CD4-positive, alpha-beta T cell treated with Interleukin-17A for 1 hour (primary cell): ENCODE data around the gene DPM2.
A peak's percentile ranks its signal among the peaks of the same experiment; 100 is the strongest.

ENCODE experiments used
- DNase-seq: peaks from one replicate; pipeline ENCODE4 v3.0.0-alpha.2; 2020

Gene DPM2

GRCh38 chr9:127916720-127917581, 20.7 kb downstream of the DPM2 start, which contains the start of gene ST6GALNAC4:
Gene ST6GALNAC4, minus strand, starts transcription at chr9:127917041. Its CDS starts 622 bp downstream, at chr9:127916419.
- DNase-seq = peak; percentile 95

- peak; percentile 67 for DNase-seq
Measured at GRCh38 chr9:127915801-127916719, 21.6 kb downstream of the DPM2 start.

- DNase-seq = no peak
Measured at GRCh38 chr9:127915325-127915752, 22.3 kb downstream of the DPM2 start.

- DNase-seq = no peak
Measured at GRCh38 chr9:127913682-127914081, 24.0 kb downstream of the DPM2 start.

GRCh38 chr9:127912882-127913281, 24.8 kb downstream of the DPM2 start:
- DNase-seq = no peak

- no peak for DNase-seq
Measured at GRCh38 chr9:127912296-127912695, 25.4 kb downstream of the DPM2 start.

- DNase-seq = no peak
Measured at GRCh38 chr9:127910613-127911205, 26.9 kb downstream of the DPM2 start.

GRCh38 chr9:127909839-127910273, 27.8 kb downstream of the DPM2 start:
- DNase-seq = no peak

- no peak for DNase-seq
Measured at GRCh38 chr9:127908660-127908926, 29.1 kb downstream of the DPM2 start.

GRCh38 chr9:127907867-127908659, 29.6 kb downstream of the DPM2 start:
- no peak for DNase-seq

GRCh38 chr9:127905788-127906191, 31.9 kb downstream of the DPM2 start:
- peak; percentile 85 for DNase-seq

- peak; percentile 80 for DNase-seq
Measured at GRCh38 chr9:127905004-127905728, 32.5 kb downstream of the DPM2 start.

GRCh38 chr9:127904561-127905003, 33.1 kb downstream of the DPM2 start:
- DNase-seq = peak; percentile 28

GRCh38 chr9:127903557-127904475, 33.8 kb downstream of the DPM2 start:
- peak; percentile 75 for DNase-seq

- DNase-seq = peak; percentile 69
Measured at GRCh38 chr9:127899128-127899943, 38.3 kb downstream of the DPM2 start, which contains the start of gene ST6GALNAC6. Gene ST6GALNAC6, minus strand, starts transcription at chr9:127899603. Its CDS starts 1,622 bp downstream, at chr9:127897981.

GRCh38 chr9:127898433-127899127, 39.1 kb downstream of the DPM2 start:
- DNase-seq = no peak

- peak; percentile 31 for DNase-seq
Measured at GRCh38 chr9:127897193-127897692, 40.4 kb downstream of the DPM2 start.

- no peak for DNase-seq
Measured at GRCh38 chr9:127896395-127897192, 41.1 kb downstream of the DPM2 start.
